ENCODE measurements around the gene ITGB3. TPM values are rescaled to one million over a fixed set of nuclear protein-coding genes. Genes with fewer than 3 reads are reported as not detected.
A peak's percentile ranks its signal among the peaks of the same experiment; 100 is the strongest.

ITGB3 gene
- polyA plus RNA-seq, 1 of the 3 experiments (the other 2 are of a cell fraction): 4.6 TPM

DNA sequence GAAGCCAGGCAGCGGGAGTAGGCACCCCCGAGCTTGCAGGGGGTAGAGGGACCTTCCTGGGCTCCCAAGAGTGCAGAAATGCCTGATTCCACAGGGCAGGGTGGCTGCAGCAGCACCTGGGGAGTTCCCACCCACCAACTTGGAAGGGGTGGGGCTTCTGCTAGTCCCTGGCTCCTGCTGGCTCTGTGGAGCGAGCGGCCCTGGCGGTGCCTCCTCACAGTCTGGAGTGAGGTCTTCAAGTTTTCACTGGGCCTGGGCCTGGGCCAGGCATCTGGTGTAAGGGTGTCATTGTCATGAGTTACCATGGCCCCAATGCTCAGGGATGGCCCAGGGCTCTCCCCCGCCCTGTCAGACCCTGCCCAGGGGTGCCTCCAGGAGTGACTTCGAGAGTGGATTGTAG is 15.8 kb upstream of the ITGB3 start (continued):
- TF ChIP-seq, protein P1, sequence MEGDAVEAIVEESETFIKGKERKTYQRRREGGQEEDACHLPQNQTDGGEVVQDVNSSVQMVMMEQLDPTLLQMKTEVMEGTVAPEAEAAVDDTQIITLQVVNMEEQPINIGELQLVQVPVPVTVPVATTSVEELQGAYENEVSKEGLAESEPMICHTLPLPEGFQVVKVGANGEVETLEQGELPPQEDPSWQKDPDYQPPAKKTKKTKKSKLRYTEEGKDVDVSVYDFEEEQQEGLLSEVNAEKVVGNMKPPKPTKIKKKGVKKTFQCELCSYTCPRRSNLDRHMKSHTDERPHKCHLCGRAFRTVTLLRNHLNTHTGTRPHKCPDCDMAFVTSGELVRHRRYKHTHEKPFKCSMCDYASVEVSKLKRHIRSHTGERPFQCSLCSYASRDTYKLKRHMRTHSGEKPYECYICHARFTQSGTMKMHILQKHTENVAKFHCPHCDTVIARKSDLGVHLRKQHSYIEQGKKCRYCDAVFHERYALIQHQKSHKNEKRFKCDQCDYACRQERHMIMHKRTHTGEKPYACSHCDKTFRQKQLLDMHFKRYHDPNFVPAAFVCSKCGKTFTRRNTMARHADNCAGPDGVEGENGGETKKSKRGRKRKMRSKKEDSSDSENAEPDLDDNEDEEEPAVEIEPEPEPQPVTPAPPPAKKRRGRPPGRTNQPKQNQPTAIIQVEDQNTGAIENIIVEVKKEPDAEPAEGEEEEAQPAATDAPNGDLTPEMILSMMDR (IDR thresholded peaks at IDR 0.05): no peak
- no peak for TF ChIP-seq MXI1 (IDR thresholded peaks at IDR 0.05; ENCODE audit: low read depth, low read length)
- no peak for TF ChIP-seq FOXJ3 (CRISPR knock-in tag; IDR thresholded peaks at IDR 0.05)
- TF ChIP-seq MEF2A (IDR thresholded peaks at IDR 0.05; ENCODE audit: borderline replicate concordance, low read depth): no peak
- TF ChIP-seq, protein P2, sequence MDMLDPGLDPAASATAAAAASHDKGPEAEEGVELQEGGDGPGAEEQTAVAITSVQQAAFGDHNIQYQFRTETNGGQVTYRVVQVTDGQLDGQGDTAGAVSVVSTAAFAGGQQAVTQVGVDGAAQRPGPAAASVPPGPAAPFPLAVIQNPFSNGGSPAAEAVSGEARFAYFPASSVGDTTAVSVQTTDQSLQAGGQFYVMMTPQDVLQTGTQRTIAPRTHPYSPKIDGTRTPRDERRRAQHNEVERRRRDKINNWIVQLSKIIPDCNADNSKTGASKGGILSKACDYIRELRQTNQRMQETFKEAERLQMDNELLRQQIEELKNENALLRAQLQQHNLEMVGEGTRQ (IDR thresholded peaks at IDR 0.05; ENCODE audit: borderline replicate concordance, low read depth, low read length): no peak
- TF ChIP-seq CHD2 (IDR thresholded peaks at IDR 0.05; ENCODE audit: low read length, partially characterized antibody): no peak

DNA sequence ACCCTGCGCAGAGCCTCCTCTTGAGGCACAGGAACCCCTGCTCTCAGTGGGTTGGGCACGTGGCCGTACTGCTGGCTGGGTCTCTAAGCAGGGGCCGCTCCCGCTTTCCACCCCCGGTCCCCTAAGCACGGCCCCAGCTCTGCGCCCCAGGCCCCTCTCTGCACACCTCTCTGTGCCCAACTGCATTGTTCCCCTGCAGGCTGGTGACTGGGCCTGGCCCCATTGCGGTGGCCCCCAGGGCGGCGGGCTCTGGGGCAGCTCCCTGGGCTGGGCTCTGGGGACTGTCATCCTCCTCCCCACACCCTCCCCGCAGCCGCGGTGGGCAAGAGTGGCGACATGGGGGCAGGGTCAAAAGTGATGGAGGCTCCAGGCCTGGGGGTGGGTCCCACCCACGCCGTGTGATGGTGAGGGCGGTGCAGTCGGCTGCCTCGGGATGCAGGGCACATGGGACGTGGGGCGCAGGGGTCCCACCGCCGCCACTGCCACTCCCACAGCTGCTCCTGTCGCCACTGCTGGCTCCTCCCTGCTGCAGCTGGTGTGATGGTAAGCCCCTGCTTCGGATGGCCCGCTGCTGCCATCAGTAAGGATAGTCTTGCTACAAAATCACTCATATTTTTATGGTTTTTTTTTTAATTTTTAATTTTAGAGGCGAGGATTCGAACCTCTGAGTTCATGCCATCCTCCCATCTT is 15.2 kb upstream of the ITGB3 start:
- H4K20me1 ChIP-seq (ENCODE audit: insufficient read depth): no peaks in the 10 kb centered on the region
- no peaks in the 10 kb centered on the region for H3K9me3 ChIP-seq
- ChIA-PET CTCF (interaction anchor here (6.9 to 8.7 kb wide), 2 partner anchors 8 to 77 kb away, joined by 63 to 71 read pairs; no protein-coding TSS in a partner anchor), POLR2A (no interaction called here)
- TF ChIP-seq POLR2AphosphoS5 (IDR thresholded peaks at IDR 0.05; ENCODE audit: low read depth, low read length) (no peak), TEAD4 (IDR thresholded peaks at IDR 0.05; ENCODE audit: borderline replicate concordance, insufficient read depth) (no peak), MEF2A (IDR thresholded peaks at IDR 0.05; ENCODE audit: borderline replicate concordance, low read depth) (no peak), YY1 (IDR thresholded peaks at IDR 0.05; ENCODE audit: low read depth) (no peak)
- H3K27me3 ChIP-seq (ENCODE audit: insufficient read depth): no peaks in the 10 kb centered on the region
- no peaks in the 10 kb centered on the region for H3K36me3 ChIP-seq (replicated peaks in 1 of 2; ENCODE audit: control insufficient read depth in 1 of 2, insufficient read depth in 2 of 2, low read length in 1 of 2)
- H3F3A ChIP-seq (replicated peaks; ENCODE audit: insufficient read depth): peaks cover 24% of the 10 kb centered on the region
- H3K9ac ChIP-seq: no peak overlapping the region
- H3K79me2 ChIP-seq (ENCODE audit: insufficient read depth): no peaks in the 10 kb centered on the region
- no peak overlapping the region for H3K4me2 ChIP-seq
- whole genome bisulfite sequencing (ENCODE audit: low lambda C conversion rate): 92% methylated on average over 14 of the region's 29 CpGs
- H3K9me2 ChIP-seq: no peaks in the 10 kb centered on the region
- peaks cover 15% of the 10 kb centered on the region in 2 experiments for H3K4me1 ChIP-seq (ENCODE audit: control insufficient read depth in 1 of 2, insufficient read depth in 2 of 2, low read depth in 1 of 2, low read length in 1 of 2)
- H2AFZ ChIP-seq (ENCODE audit: low read depth): no peak overlapping the region
- DNase-seq: no peak
- peak overlapping the region in 1 of 2 experiments; percentile 91; a peak in 1 of 4 replicates for H3K27ac ChIP-seq (ENCODE audit: low read depth in 2 of 2, low read length in 1 of 2)
- no peak overlapping the region for H3K4me3 ChIP-seq (ENCODE audit: low read depth in 2 of 2, low read length in 1 of 2)

DNA sequence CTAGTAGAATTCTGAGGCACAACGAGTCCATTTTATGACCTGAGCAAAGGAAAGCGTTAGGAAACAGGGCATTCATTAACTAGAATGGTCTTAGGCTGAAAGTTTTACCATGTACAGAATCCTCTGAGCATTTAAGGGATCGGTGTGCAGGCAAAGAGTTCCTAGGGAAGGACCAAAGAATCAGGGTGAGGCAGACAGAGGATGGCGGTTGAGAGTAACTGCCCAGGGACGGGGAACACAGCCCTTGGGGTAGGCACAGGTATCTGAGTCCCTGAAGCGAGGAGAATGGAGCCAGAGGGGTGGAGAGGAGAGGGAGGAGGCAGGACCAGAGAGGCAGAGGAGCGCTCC is 14.0 kb upstream of the ITGB3 start:
- WGBS (ENCODE audit: low lambda C conversion rate): 87% methylated on average over 7 of the region's 7 CpGs
- no peak for DNase-seq
- H3K36me3 ChIP-seq (replicated peaks in 1 of 2; ENCODE audit: control insufficient read depth in 1 of 2, insufficient read depth in 2 of 2, low read length in 1 of 2): no peaks in the 10 kb centered on the region
- peak overlapping the region; percentile 82 to 91 for H3K27ac ChIP-seq (ENCODE audit: low read depth in 2 of 2, low read length in 1 of 2)
- H3K27me3 ChIP-seq (ENCODE audit: insufficient read depth): no peaks in the 10 kb centered on the region
- no peak for TF ChIP-seq FOXM1 (IDR thresholded peaks at IDR 0.05; ENCODE audit: low read depth)
- no peak for TF ChIP-seq JUND (IDR thresholded peaks at IDR 0.05)
- TF ChIP-seq, protein P2 (IDR thresholded peaks at IDR 0.05; ENCODE audit: borderline replicate concordance, low read depth, low read length): no peak
- no peak for TF ChIP-seq EZH2phosphoT487 (IDR thresholded peaks at IDR 0.05; ENCODE audit: borderline replicate concordance, low read depth)
- no peak for TF ChIP-seq SIN3A (IDR thresholded peaks at IDR 0.05; ENCODE audit: borderline replicate concordance, low read depth, low read length)
- no peak for TF ChIP-seq TCF12 (IDR thresholded peaks at IDR 0.05)
- TF ChIP-seq NFIC (IDR thresholded peaks at IDR 0.05; ENCODE audit: borderline replicate concordance): no peak
- TF ChIP-seq EP300 (IDR thresholded peaks at IDR 0.05; ENCODE audit: borderline replicate concordance in 1 of 2, low read depth in 1 of 2, low read length in 1 of 2): no peak
- no peak for TF ChIP-seq SMC3 (IDR thresholded peaks at IDR 0.05; ENCODE audit: low read depth, low read length)
- TF ChIP-seq YY1 (IDR thresholded peaks at IDR 0.05; ENCODE audit: low read depth): no peak
- TF ChIP-seq, protein P1 (IDR thresholded peaks at IDR 0.05): no peak
- TF ChIP-seq, protein P3, sequence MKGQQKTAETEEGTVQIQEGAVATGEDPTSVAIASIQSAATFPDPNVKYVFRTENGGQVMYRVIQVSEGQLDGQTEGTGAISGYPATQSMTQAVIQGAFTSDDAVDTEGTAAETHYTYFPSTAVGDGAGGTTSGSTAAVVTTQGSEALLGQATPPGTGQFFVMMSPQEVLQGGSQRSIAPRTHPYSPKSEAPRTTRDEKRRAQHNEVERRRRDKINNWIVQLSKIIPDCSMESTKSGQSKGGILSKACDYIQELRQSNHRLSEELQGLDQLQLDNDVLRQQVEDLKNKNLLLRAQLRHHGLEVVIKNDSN (IDR thresholded peaks at IDR 0.05; ENCODE audit: borderline replicate concordance, low read depth): no peak
- peak overlapping the region; percentile 79 for H2AFZ ChIP-seq (ENCODE audit: low read depth)
- peaks cover 15% of the 10 kb centered on the region in 2 experiments for H3K4me1 ChIP-seq (ENCODE audit: control insufficient read depth in 1 of 2, insufficient read depth in 2 of 2, low read depth in 1 of 2, low read length in 1 of 2)
- no peaks in the 10 kb centered on the region for H4K20me1 ChIP-seq (ENCODE audit: insufficient read depth)
- H3K9me2 ChIP-seq: no peaks in the 10 kb centered on the region
- ChIA-PET CTCF (interaction anchor here (1.2 to 8.7 kb wide), 4 partner anchors 9 to 376 kb away, joined by 3 to 71 read pairs (median 34); partner anchors contain the start of gene EFCAB13), POLR2A (no interaction called here)
- peak overlapping the region; percentile 39 for H3K4me2 ChIP-seq
- no peak overlapping the region for H3K4me3 ChIP-seq (ENCODE audit: low read depth in 2 of 2, low read length in 1 of 2)
- no peaks in the 10 kb centered on the region for H3K79me2 ChIP-seq (ENCODE audit: insufficient read depth)
- H3K9me3 ChIP-seq: no peaks in the 10 kb centered on the region
- peak overlapping the region; percentile 56 for H3K9ac ChIP-seq
- H3F3A ChIP-seq (replicated peaks; ENCODE audit: insufficient read depth): peaks cover 24% of the 10 kb centered on the region
